ENCODE measurements around the gene TPSG1. TPM values are rescaled to one million over a fixed set of nuclear protein-coding genes. Genes with fewer than 3 reads are reported as not detected.
"Not testable (repeated sequence)": the region's sequence is repeated elsewhere in the genome, so short reads cannot be mapped to it uniquely, and the experiment has no call there.

The TPSG1 gene
- total and polyA plus RNA-seq, 8 donors: 0.34 to 0.92 (median 0.35) TPM; not detected in 5

GRCh38 chr16:1256874-1257322 lies 31.8 kb upstream of the TPSG1 start:
- no peak for ATAC-seq
- no peak for TF ChIP-seq CTCF (IDR thresholded peaks at IDR 0.05)
- H3K9me3 ChIP-seq: no peaks in the 10 kb centered on the region
- no peaks in the 10 kb centered on the region for H3K4me1 ChIP-seq
- no peak for DNase-seq
- H3K27ac ChIP-seq: no peak overlapping the region
- H3K36me3 ChIP-seq: no peaks in the 10 kb centered on the region
- H3K27me3 ChIP-seq: peaks cover 25 to 63% of the 10 kb centered on the region in 2 donors
- intact Hi-C loops (cut with DNase I): no loop called here
- H3K4me3 ChIP-seq: no peak overlapping the region

GRCh38 chr16:1256296-1256873 lies 31.3 kb upstream of the TPSG1 start:
- H3K4me1 ChIP-seq; ATAC-seq; H3K4me3 ChIP-seq; H3K9me3 ChIP-seq; DNase-seq; H3K27ac ChIP-seq; H3K36me3 ChIP-seq; intact Hi-C loops (cut with DNase I): not testable (repeated sequence)
- H3K27me3 ChIP-seq: peaks cover 20 to 58% of the 10 kb centered on the region in 2 donors

DNA sequence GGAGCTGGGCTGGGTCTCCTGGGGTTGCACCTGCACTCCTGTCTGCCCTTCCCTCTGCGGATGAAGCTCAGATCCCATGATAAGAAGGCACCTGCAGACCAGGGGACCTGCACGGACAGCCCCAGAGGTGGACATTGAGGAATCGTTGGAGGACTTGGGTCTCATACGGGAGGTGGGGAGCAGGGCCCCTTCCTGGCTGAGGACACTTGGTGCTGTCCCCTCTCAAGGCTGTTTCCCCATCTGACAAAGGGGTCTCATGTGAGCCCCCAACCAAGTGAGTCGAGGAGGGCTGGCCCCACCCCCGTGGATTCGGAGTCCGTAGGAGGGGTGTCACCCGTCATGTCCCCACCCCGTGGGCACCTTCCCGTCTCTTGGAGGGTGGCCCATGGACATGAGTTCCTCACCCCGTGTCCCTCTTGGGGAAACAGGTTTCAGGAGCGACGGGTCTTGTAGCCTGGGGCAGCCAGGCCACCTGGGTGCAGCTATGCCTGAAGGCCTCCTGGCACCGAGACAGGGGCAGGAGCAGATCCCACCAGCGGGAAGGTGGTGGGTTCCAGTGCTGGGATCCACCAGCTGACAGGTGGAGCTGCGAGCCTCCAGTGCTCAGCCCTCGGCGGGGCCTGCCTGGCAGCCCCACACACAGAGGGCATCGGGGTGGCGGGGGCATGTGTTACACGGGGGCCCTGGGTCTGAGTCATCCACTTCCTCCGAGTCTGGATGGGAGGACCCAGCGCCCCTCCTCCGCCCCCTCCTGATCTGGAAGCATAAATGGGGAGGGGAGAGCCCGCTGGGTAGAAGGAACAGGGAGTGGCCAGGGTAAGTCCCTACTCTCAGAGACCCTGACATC lies 30.4 kb upstream of the TPSG1 start, which contains the start of gene TPSD1:
Gene TPSD1, plus strand, starts transcription at position 794 of the 847 bp plus-strand sequence. CDS start 212 bp downstream, outside the sequence.
- H3K4me3 ChIP-seq; H3K4me1 ChIP-seq; ATAC-seq; intact Hi-C loops (cut with DNase I); H3K36me3 ChIP-seq; H3K9me3 ChIP-seq; H3K27ac ChIP-seq; DNase-seq: not testable (repeated sequence)
- H3K27me3 ChIP-seq: peaks cover 14 to 49% of the 10 kb centered on the region in 2 donors

DNA sequence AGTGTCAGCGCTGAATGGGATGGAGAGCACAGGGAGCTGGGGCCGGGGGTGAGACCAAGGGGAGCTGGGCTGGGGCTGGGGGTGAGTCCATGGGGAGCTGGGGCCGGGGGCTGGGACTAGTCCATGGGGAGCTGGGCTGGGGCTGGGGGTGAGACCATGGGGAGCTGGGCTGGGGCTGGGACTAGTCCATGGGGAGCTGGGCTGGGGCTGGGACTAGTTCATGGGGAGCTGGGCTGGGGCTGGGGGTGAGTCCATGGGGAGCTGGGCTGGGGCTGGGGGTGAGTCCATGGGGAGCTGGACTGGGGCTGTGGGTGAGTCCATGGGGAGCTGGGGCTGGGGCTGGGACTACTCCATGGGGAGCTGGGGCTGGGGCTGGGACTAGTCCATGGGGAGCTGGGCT lies 29.8 kb upstream of the TPSG1 start:
- DNase-seq; H3K4me3 ChIP-seq; H3K27ac ChIP-seq; ATAC-seq; H3K36me3 ChIP-seq; H3K9me3 ChIP-seq; intact Hi-C loops (cut with DNase I); H3K4me1 ChIP-seq: not testable (repeated sequence)
- peaks cover 7 to 42% of the 10 kb centered on the region in 2 donors for H3K27me3 ChIP-seq

DNA sequence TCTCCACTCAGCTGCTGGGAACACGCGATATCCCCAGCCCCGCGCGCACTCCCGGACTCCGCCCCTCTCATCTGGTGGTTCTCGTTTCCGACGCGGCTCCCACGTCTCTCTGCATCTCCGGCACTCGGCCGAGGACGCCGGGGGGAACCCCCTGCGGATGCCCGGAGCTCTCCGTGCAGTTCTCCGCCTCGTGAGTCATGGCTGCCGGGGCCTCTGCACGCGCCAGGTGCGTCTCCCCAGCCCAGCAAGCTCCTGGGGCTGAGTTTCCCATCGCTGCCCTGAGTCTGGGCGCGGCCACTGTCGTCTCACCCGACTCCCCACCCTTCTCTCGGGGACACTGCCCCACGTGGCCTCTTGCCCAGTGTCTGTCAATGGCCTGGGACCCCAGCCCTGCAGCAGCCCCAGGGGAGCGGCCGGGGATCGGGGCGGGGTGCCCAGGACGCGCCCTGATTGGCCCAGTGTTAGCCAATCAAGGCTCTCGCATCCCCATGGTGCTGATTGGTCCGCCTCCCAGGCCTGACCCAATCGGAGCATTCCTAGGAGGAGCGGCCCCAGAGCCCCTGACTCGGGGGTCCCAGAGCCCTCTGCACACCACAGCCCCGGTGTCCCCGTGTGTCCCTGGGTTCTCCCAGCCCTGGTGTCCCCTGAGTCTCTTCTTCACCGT lies 28.8 kb upstream of the TPSG1 start:
- DNase-seq; H3K9me3 ChIP-seq; H3K36me3 ChIP-seq; H3K4me3 ChIP-seq; intact Hi-C loops (cut with DNase I); ATAC-seq; H3K4me1 ChIP-seq; H3K27ac ChIP-seq: not testable (repeated sequence)
- H3K27me3 ChIP-seq: peaks cover 0 to 32% of the 10 kb centered on the region in 2 donors

GRCh38 chr16:1249031-1249755 lies 24.1 kb upstream of the TPSG1 start:
- H3K4me1 ChIP-seq; H3K27ac ChIP-seq; H3K9me3 ChIP-seq; H3K4me3 ChIP-seq; intact Hi-C loops (cut with DNase I); H3K36me3 ChIP-seq; DNase-seq: not testable (repeated sequence)
- ATAC-seq: peak; percentile 94
- H3K27me3 ChIP-seq: peaks cover 0 to 25% of the 10 kb centered on the region in 2 donors

GRCh38 chr16:1247903-1248537 lies 23.0 kb upstream of the TPSG1 start:
- H3K4me1 ChIP-seq; H3K4me3 ChIP-seq; intact Hi-C loops (cut with DNase I); H3K9me3 ChIP-seq; H3K27ac ChIP-seq; DNase-seq; H3K36me3 ChIP-seq; ATAC-seq: not testable (repeated sequence)
- peaks cover 0 to 30% of the 10 kb centered on the region in 2 donors for H3K27me3 ChIP-seq

Measured in left lung (tissue), 10 donors.